ENCODE data around the gene NTM.
"Not testable (repeated sequence)": the region's sequence is repeated elsewhere in the genome, so short reads cannot be mapped to it uniquely, and the experiment has no call there.

Gene NTM

DNA sequence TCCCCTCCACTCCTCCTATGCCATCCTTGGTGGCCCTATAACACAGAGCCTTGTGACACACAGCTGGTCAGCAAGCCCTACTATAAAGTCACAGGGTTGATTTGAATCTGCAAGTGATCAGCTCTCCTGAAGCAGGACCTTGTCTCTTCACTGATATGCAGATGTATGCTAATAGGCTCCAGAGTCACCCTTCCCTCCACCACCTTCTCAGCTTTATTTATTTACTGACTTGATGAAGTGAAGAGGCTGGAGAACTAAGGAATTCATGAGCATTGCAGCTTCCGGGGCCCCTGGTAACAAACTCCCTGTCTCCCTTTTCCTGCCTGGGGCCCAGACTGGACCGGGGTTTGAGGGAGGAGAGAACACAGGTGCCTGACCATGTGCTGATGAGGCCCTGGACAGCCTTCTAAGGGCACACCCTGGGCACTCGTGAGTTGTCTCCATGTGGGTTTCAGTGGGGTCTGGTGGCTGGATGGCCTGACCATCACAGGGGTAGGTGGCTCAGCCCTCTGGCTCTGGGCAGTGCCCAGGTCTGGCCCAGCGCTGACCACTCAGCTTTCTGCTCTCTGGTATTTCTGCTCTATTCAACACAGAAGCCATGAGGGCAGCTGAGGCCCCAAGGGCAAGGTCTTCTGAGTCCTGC, 307.5 kb downstream of the NTM start:
- DNase-seq = no peak

- DNase-seq = no peak
Observed at GRCh38 chr11:131678658-131679340, 308.4 kb downstream of the NTM start.

- not testable (repeated sequence) for DNase-seq
Observed at GRCh38 chr11:131680448-131680847, 310.0 kb downstream of the NTM start.

DNA sequence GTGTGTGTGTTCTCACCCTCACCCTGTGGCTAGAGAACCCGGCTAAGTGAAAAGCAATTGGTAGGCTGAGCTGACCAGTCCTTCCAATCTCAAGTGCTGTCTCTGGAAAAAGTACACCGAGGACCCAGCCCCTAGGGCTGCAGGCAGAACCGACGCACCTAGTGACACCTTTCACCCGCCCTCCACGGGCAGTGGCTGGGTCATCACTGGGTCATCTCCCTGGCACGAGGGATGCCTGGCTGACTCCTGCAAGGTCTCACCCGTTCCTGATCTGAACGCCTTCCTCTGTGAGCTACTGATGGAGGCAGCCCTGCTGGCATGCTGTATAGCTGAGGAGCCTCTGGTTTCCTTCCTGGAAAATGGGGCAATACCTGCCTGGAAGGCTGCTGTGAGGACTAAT, 311.5 kb downstream of the NTM start:
- no peak for DNase-seq

GRCh38 chr11:131682373-131683015, 312.1 kb downstream of the NTM start:
- DNase-seq = no peak

DNA sequence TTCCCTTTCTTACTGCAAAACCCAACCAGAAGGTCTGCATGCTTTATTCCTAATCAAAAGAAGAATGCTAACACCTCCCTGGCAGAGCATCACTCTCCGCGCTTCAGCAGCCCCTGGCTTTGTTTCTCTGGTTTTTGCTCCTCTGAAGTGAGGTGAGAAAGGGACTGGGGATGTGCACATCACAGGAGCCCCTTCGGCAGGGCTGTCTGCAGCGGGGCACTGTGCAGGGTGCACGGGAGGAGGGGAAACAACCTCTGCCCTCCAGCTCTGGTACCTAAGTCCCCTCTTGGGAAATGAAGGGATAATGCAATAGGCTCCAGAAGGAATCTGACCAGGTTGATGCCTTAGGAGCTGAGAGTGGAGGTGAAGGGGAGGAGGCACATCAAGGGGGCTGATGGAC, 312.7 kb downstream of the NTM start:
- no peak for DNase-seq

- DNase-seq = no peak
Observed at GRCh38 chr11:131683666-131684065, 313.3 kb downstream of the NTM start.

DNA sequence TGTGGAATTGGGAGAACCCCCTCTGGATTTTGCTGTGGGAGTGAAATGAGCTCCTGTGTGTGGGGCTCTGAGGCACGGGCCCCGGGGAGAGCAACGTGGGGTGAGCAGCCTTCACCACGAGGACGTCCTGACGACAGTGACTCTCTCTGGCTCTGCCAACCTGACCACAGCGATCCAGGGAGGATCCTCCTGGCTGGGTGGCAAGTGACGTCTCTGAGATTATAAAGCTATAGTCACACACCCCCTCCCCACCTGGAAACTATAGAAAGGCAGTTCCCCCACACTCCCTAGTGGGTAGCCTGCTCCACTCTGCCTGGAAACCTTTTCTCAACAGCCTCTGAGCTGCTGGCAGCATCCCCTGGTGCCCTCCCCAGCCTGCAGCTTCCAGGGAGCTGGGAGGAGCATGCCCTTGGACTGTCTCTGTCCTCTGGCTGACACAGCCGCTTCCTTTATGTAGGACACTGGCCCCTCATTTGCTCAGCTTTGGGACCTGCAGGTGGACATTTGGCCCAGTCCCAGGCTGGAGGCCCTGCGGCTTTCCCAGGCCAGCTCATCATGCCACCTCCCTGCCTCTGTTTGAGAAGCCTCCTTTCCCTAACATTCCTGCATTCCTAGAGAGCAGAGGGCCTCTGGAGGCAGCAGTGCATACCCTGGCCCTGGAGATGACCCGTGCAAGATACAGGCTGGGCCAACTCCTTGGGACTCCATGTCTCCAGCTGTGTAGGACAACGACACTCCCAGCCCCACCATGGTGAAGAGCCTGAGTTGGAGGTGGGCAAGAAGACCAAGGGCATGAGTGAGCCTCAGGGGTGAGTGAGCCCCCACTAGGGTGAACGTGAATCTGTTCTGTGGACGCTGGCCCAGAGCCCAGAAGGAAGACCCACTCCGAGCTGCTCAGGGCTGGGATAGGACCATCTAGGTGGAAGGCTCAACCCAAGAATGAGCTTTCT, 314.0 kb downstream of the NTM start:
- no peak for DNase-seq

GRCh38 chr11:131685206-131685605, 314.8 kb downstream of the NTM start:
- no peak for DNase-seq

- DNase-seq = no peak
Observed at GRCh38 chr11:131685906-131686305, 315.5 kb downstream of the NTM start.

DNA sequence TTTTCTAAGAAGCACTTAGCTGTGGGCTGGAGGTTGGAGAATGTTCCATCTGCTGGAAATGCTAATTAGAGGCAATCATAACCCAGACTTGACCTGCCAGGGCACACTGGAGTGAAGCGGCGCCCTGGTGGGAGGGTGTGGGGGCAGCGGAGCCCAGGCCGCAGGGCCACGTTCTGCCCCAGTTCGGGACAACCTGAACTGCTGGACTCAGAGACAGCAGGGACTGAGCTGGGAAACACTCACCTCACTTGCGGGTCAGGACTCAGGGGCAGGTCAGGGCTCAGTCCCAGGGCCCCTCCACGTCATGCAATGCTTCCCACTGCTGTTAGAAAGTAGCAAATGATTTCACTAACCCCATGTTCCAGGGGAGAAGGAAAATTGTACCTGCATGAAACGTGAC, 316.4 kb downstream of the NTM start:
- DNase-seq = no peak

- no peak for DNase-seq
Observed at GRCh38 chr11:131687291-131688047, 317.1 kb downstream of the NTM start.

DNA sequence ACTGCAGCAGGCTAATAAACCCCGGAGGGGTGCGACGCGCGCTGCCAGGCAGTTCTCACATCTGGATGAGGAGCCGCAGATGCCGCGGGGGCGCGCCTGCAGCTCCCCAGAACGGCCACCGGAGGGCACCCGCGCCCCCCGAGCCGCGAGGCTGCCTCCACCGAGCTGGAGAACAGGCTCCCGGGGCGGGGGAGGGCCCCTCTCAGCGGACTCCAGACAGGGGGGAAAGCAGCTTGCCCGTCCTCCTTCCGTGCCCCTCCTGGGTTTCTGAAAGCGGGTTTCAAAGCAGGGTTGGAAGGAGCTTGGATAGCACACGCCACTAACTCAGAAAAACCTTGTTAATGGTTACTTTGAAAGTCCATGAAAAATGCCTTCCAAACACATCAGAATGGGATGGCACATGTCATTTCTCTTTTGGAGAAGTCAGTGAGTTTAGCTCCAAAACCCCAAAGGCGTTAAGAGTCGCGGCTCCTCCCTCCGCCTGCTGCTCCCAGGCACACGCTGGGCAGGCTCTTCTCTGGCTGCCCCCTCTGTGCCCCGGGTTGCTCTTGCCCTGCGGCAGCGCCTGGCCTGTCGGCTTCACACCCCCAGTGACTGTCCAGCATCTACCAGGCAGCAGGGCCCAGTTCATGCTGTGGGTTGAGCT, 317.8 kb downstream of the NTM start:
- DNase-seq = no peak

GRCh38 chr11:131689049-131689925, 318.9 kb downstream of the NTM start:
- no peak for DNase-seq

GRCh38 chr11:131690362-131690761, 319.9 kb downstream of the NTM start:
- no peak for DNase-seq

- DNase-seq = no peak
Observed at GRCh38 chr11:131690776-131691175, 320.4 kb downstream of the NTM start.

GRCh38 chr11:131691181-131692041, 321.0 kb downstream of the NTM start:
- no peak for DNase-seq

GRCh38 chr11:131692151-131692550, 321.7 kb downstream of the NTM start:
- no peak for DNase-seq

DNA sequence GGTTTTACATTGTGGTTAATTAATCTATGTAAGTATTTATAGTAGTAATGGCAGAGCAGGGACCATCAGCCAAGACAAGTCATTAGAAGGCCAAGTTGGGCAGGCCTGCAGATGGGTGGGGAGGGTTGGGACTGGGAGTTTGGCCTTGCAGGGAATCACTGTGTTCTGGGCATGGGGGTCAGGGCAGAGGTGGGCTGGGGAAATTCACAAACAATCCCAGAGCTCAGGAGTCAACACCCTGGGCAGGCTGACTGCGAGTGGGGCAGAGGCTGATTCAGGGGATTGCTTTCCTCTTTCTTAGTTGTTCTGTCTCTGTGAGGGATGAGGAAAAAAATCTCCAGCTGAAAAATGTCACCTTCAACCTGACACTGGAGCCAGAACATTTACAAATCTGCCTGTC, 322.5 kb downstream of the NTM start:
- DNase-seq = no peak

- no peak for DNase-seq
Observed at GRCh38 chr11:131693756-131694155, 323.3 kb downstream of the NTM start.
